Right hindlimb (tissue), 1 donor: ENCODE data around the gene CDKAL1.
"Not testable (repeated sequence)": the region's sequence is repeated elsewhere in the genome, so short reads cannot be mapped to it uniquely, and the experiment has no call there.

ENCODE experiments used
- DNase-seq: peaks from one replicate; pipeline ENCODE4 v3.0.0-alpha.2; 2018

CDKAL1 gene

GRCh38 chr6:21230536-21230935, 696.3 kb downstream of the CDKAL1 start:
- no peak for DNase-seq

GRCh38 chr6:21235162-21235561, 700.9 kb downstream of the CDKAL1 start:
- no peak for DNase-seq

- DNase-seq, result no peak
Observed at GRCh38 chr6:21238208-21238607, 704.0 kb downstream of the CDKAL1 start.

GRCh38 chr6:21240709-21241108, 706.5 kb downstream of the CDKAL1 start:
- no peak for DNase-seq

GRCh38 chr6:21241231-21242130, 707.2 kb downstream of the CDKAL1 start:
- no peak for DNase-seq

- DNase-seq, result no peak
Observed at GRCh38 chr6:21244897-21245470, 710.7 kb downstream of the CDKAL1 start.

GRCh38 chr6:21245488-21245887, 711.2 kb downstream of the CDKAL1 start:
- DNase-seq, result no peak

- DNase-seq, result no peak
Observed at GRCh38 chr6:21246075-21246474, 711.8 kb downstream of the CDKAL1 start.

GRCh38 chr6:21254460-21254859, 720.2 kb downstream of the CDKAL1 start:
- not testable (repeated sequence) for DNase-seq

- DNase-seq, result no peak
Observed at GRCh38 chr6:21256197-21256596, 721.9 kb downstream of the CDKAL1 start.

- DNase-seq, result no peak
Observed at GRCh38 chr6:21257125-21257524, 722.9 kb downstream of the CDKAL1 start.

- DNase-seq, result no peak
Observed at GRCh38 chr6:21258665-21259064, 724.4 kb downstream of the CDKAL1 start.

- no peak for DNase-seq
Observed at GRCh38 chr6:21259660-21260059, 725.4 kb downstream of the CDKAL1 start.

- DNase-seq, result no peak
Observed at GRCh38 chr6:21262504-21262903, 728.2 kb downstream of the CDKAL1 start.

- peak; percentile 35 for DNase-seq
Observed at GRCh38 chr6:21263531-21264287, 729.5 kb downstream of the CDKAL1 start.

GRCh38 chr6:21264288-21265033, 730.2 kb downstream of the CDKAL1 start:
- no peak for DNase-seq

GRCh38 chr6:21265034-21265729, 730.9 kb downstream of the CDKAL1 start:
- DNase-seq, result no peak

- no peak for DNase-seq
Observed at GRCh38 chr6:21265730-21266044, 731.4 kb downstream of the CDKAL1 start.

GRCh38 chr6:21270636-21271201, 736.5 kb downstream of the CDKAL1 start:
- peak; percentile 23 for DNase-seq

- no peak for DNase-seq
Observed at GRCh38 chr6:21271428-21272155, 737.3 kb downstream of the CDKAL1 start.

- no peak for DNase-seq
Observed at GRCh38 chr6:21273451-21273850, 739.2 kb downstream of the CDKAL1 start.
